ENCODE data around the gene TRIM45.
"Not testable (repeated sequence)": the region's sequence is repeated elsewhere in the genome, so short reads cannot be mapped to it uniquely, and the experiment has no call there.

GRCh38 chr1:117151305-117151704, 29.8 kb upstream of the TRIM45 start:
- TF ChIP-seq EP300, POLR2AphosphoS5 (IDR thresholded peaks at IDR 0.05): not testable (repeated sequence)

Data from upper lobe of left lung (tissue), 4 donors.